Heart right ventricle (tissue), 16 donors: Measurements from ENCODE around the gene KRTAP10-2. TPM values are rescaled to one million over a fixed set of nuclear protein-coding genes. Genes with fewer than 3 reads are reported as not detected.
A peak's percentile ranks its signal among the peaks of the same experiment; 100 is the strongest.
"Not testable (repeated sequence)": the region's sequence is repeated elsewhere in the genome, so short reads cannot be mapped to it uniquely, and the experiment has no call there.

Source experiments
- ATAC-seq, 8 donors: fragments of 200-7000 bp; cut with Tn5 transposase; one replicate each; pipeline ENCODE4 v1.9.1; 2020; ENCODE audit warnings: mild to moderate bottlenecking in 8 of 8, moderate library complexity in 8 of 8, moderate number of reproducible peaks in 1 of 8
- DNase-seq, 2 donors: peaks; one replicate each; pipeline ENCODE4 v3.0.0-alpha.2; 2020
- H3K27ac ChIP-seq, 10 donors: fragments of 200-600 bp; sonication (generic) in 2 of 10; one replicate each; pipeline versions ENCODE4 v1.5.0 to v1.8.0; 2020 to 2022; ENCODE audit warnings: mild to moderate bottlenecking in 3 of 10
- H3K27me3 ChIP-seq, 7 donors: fragments of 200-600 bp; one replicate each; pipeline ENCODE4 v1.8.0; 2021 to 2022; ENCODE audit warnings: mild to moderate bottlenecking in 2 of 7
- H3K36me3 ChIP-seq, 9 donors: fragments of 200-600 bp; sonication (generic) in 1 of 9; one replicate each; pipeline versions ENCODE4 v1.5.0 to v1.8.0; 2020 to 2022; ENCODE audit warnings: mild to moderate bottlenecking in 2 of 9
- H3K4me1 ChIP-seq, 9 donors: fragments of 200-600 bp; sonication (generic) in 1 of 9; one replicate each; pipeline versions ENCODE4 v1.5.0 to v1.8.0; 2020 to 2022; ENCODE audit warnings: mild to moderate bottlenecking in 4 of 9
- H3K4me3 ChIP-seq, 10 donors: fragments of 200-600 bp; sonication (generic) in 2 of 10; one replicate each; pipeline versions ENCODE4 v1.5.0 to v1.8.0; 2020 to 2022; ENCODE audit warnings: mild to moderate bottlenecking in 7 of 10, moderate library complexity in 2 of 10
- H3K9me3 ChIP-seq, 11 donors: fragments of 200-600 bp in 10 of 11; sonication (generic) in 2 of 11; one replicate each; pipeline versions ENCODE4 v1.5.0 to v1.8.0; 2013 to 2022; ENCODE audit warnings: mild to moderate bottlenecking in 2 of 11, control low read depth in 1 of 11, moderate library complexity in 1 of 11
- WGBS, 2 donors: extraction: QIAGEN DNeasy Blood & Tissue Kit; methylation state at CpG; one replicate each; pipeline ENCODE4 v1.1.7; 2013; ENCODE audit warnings: inconsistent platforms in 1 of 2; 5-methylcytosine and 5-hydroxymethylcytosine counted together
- intact Hi-C, 10 donors: fragments of 100-400 bp; cut with DNase I; formaldehyde crosslinking; loops; one replicate each; pipeline versions ENCODE4 v1.11.1 to v1.14.2; 2022
- long read RNA-seq, 3 donors: library from polyadenylated mRNA; unstranded; transcript quantifications; one replicate each; pipeline ENCODE4 v2.0.0, GENCODE V29; 2020 to 2021
- polyA plus RNA-seq, 2 donors: library from polyadenylated mRNA; stranded (reverse); fragments of 200-250 nt; gene quantifications; one replicate each; pipeline ENCODE4 v1.2.3, GENCODE V29; 2013
- total RNA-seq, 10 donors: library from RNA; stranded (reverse); fragmentation: NEBNext Ultra II Directional in 3 of 10; extraction: Animal tissue kit (Norgen Biotek cat#: 25700) in 3 of 10; gene quantifications; one replicate each; pipeline versions ENCODE4 v1.2.1 to v1.2.4, GENCODE V29; 2021 to 2023
- TF ChIP-seq, protein P1 (sequence below), 9 donors: fragments of 200-600 bp; sonication (generic) in 2 of 9; IDR thresholded peaks; one replicate each; pipeline versions ENCODE4 v1.5.0 to v1.8.0; 2021 to 2022; ENCODE audit warnings: antibody characterized with exemption in 9 of 9, mild to moderate bottlenecking in 5 of 9, moderate library complexity in 1 of 9
- donor health status: Arrhythmogenic right ventricular cardiomyopathy.
- donor health status: ischemic (EF 13 %, LVEDD 7.1; RV severe dilation, severe dysfunction).
- donor health status: healthy with polysubstance abuse.
- donor health status: DM: no; HTN: yes; CAD: no.
- donor health status: DM: no; HTN: no; CAD: no.
- donor health status: ischemic (EF 25% LVEDD 6.9; RV normal size, moderate dysfunction).
- donor health status: ischemic (EF 25% LVEDD 5.7; RV mildly dilated, moderate dysfunction).
- donor health status: healthy.
- donor health status: DM: yes; HTN: yes; CAD: no.
- donor health status: Ischemic cardiomyopathy.
- donor health status: ischemic (EF 35%, LVEDD 5.7; RV mildly dilated, moderate dysfunction).
- donor health status: nonischemic (EF 11% LVEDD 7.7; RV severe dilation, severe dysfunction).
- donor health status: DM: yes; HTN: yes; CAD: no.
- donor health status: PGD.
- donor health status: ischemic (EF 29% LVEDD 5.4; RV normal size, mild dysfunction).
- donor health status: nonischemic (EF 23%, LVEDD 6.1; RV moderate dilation, normal function).

The KRTAP10-2 gene, protein sequence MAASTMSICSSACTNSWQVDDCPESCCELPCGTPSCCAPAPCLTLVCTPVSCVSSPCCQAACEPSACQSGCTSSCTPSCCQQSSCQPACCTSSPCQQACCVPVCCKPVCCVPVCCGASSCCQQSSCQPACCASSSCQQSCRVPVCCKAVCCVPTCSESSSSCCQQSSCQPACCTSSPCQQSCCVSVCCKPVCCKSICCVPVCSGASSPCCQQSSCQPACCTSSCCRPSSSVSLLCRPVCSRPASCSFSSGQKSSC
- total RNA-seq (not detected), polyA plus RNA-seq (not detected)
- long read RNA-seq, donor 1: 0 reads
- long read RNA-seq, donor 2: 0 reads
- long read RNA-seq, donor 3: 0 reads

GRCh38 chr21:44551340-44551961 lies at the start of gene KRTAP10-2:
Gene KRTAP10-2, minus strand, starts transcription at chr21:44551505. Its CDS starts 47 bp downstream, at chr21:44551458.
- 53 to 59% methylated on average over 17 of the region's 17 CpGs for WGBS, 2 donors
- peak in 1 of 8 donors; percentile 34 for ATAC-seq
- Histone ChIP-seq H3K36me3 (no peaks in the 10 kb centered on the region), H3K9me3 (peaks cover 0 to 19% (median 6%) of the 10 kb centered on the region in 11 donors), H3K27me3 (peaks cover 0 to 80% (median 50%) of the 10 kb centered on the region in 7 donors), H3K27ac (no peak within 1 kb of the TSS), H3K4me1 (no peaks in the 10 kb centered on the region), H3K4me3 (no peak within 1 kb of the TSS)
- intact Hi-C loops: loop anchor here in 1 of 10 donors (10.0 kb wide), 1 partner anchor 57 kb away; no protein-coding TSS in a partner anchor
- TF ChIP-seq, protein P1, sequence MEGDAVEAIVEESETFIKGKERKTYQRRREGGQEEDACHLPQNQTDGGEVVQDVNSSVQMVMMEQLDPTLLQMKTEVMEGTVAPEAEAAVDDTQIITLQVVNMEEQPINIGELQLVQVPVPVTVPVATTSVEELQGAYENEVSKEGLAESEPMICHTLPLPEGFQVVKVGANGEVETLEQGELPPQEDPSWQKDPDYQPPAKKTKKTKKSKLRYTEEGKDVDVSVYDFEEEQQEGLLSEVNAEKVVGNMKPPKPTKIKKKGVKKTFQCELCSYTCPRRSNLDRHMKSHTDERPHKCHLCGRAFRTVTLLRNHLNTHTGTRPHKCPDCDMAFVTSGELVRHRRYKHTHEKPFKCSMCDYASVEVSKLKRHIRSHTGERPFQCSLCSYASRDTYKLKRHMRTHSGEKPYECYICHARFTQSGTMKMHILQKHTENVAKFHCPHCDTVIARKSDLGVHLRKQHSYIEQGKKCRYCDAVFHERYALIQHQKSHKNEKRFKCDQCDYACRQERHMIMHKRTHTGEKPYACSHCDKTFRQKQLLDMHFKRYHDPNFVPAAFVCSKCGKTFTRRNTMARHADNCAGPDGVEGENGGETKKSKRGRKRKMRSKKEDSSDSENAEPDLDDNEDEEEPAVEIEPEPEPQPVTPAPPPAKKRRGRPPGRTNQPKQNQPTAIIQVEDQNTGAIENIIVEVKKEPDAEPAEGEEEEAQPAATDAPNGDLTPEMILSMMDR (IDR thresholded peaks at IDR 0.05): no peak
- DNase-seq: no peak

GRCh38 chr21:44601091-44601490 lies 49.8 kb upstream of the KRTAP10-2 start:
- H3K4me1 ChIP-seq, H3K36me3 ChIP-seq, H3K27ac ChIP-seq, H3K4me3 ChIP-seq, intact Hi-C loops, DNase-seq: not testable (repeated sequence)
- Histone ChIP-seq H3K9me3 (peaks cover 0 to 21% (median 0%) of the 10 kb centered on the region in 11 donors), H3K27me3 (peaks cover 0 to 61% (median 18%) of the 10 kb centered on the region in 7 donors)
- WGBS, 2 donors: 72 to 74% methylated on average over 9 to 10 of the region's 10 CpGs
- peak in 1 of 8 donors; percentile 22 for ATAC-seq

DNA sequence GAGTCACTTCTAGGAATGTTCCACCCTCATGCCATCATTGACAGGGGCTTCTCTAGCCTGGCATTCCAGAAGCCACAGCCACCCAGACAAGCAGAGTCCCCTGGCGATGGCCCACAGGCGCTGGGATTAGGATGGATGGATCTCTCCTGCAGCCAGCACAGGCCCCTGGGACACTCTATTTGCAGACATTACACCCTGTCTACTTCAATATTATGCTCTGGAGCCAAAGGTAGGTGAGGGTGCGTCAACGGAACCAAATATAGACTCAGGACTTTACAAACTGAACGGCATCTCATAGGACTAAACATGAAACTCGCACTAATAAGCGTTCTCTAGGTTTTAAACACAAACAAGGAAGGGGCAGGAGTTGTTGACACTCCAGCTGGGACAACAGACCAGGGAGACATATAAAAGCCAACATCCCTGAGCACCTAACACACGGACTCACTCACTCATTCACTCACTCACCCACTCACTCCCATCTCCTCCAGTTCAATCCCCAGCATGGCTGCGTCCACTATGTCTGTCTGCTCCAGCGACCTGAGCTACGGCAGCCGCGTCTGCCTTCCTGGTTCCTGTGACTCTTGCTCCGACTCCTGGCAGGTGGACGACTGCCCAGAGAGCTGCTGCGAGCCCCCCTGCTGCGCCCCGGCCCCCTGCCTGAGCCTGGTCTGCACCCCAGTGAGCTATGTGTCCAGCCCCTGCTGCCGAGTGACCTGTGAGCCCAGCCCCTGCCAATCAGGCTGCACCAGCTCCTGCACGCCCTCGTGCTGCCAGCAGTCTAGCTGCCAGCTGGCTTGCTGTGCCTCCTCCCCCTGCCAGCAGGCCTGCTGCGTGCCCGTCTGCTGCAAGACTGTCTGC lies 49.0 kb upstream of the KRTAP10-2 start, which contains the start of gene KRTAP10-7:
Gene KRTAP10-7 (plus strand): TSS at position 480 of the 861 bp plus-strand sequence. CDS start 25 bp downstream, at position 505.
- DNase-seq, intact Hi-C loops, H3K4me1 ChIP-seq, H3K4me3 ChIP-seq, H3K27ac ChIP-seq, H3K36me3 ChIP-seq: not testable (repeated sequence)
- Histone ChIP-seq H3K9me3 (peaks cover 0 to 19% (median 0%) of the 10 kb centered on the region in 11 donors), H3K27me3 (peaks cover 0 to 61% (median 18%) of the 10 kb centered on the region in 7 donors)
- peak in 3 of 8 donors; percentile 29 to 58 (median 41) for ATAC-seq
- 71 to 75% methylated on average over 20 to 23 of the region's 23 CpGs for WGBS, 2 donors

DNA sequence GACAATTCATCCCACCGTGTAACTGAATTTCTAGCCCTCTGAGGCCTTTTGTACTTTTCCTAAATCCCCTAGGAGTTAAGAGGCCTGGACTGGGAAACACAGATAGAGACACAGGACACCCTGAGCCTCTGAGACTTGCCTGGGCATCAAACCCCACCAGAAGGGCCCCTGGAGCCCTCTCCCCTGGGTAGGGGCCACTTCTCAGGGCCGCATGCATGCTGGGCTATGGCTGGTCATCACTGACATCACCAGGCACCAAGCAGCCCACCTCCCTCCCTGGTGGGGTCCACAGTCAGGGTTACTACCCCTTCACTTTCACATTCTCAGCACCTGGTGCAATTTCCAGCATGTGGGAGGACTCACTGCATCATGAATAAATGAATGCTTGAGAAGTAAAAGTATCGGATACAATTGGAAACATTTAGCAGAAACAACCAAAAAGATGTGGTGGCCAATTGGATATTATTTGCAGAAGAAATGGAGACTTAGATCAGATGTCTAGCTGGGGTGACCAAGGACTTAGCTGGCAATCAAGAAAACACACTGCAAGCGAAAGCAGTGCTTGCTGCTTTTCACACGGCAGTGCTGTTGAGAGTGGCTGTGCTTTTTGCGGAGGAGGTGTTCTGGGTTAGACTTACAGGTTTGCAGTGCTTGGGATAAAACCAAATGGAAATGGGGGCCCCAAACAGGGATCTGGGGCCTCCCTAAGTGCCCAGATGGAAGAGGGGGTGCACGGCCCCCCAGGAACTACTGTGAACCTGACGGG lies 48.1 kb upstream of the KRTAP10-2 start:
- H3K9me3 ChIP-seq: peaks cover 0 to 17% (median 0%) of the 10 kb centered on the region in 11 donors
- H3K4me3 ChIP-seq: no peak overlapping the region
- H3K4me1 ChIP-seq: no peaks in the 10 kb centered on the region
- no peaks in the 10 kb centered on the region for H3K36me3 ChIP-seq
- ATAC-seq (no peak), DNase-seq (no peak)
- intact Hi-C loops: no loop called here
- no peak overlapping the region for H3K27ac ChIP-seq
- 79 to 83% methylated on average over 8 of the region's 8 CpGs for WGBS, 2 donors
- peaks cover 0 to 61% (median 19%) of the 10 kb centered on the region in 7 donors for H3K27me3 ChIP-seq
- TF ChIP-seq, protein P1 (IDR thresholded peaks at IDR 0.05): no peak
